Measurements from ENCODE around the gene ARFGAP1. TPM values are rescaled to one million over a fixed set of nuclear protein-coding genes. Genes with fewer than 3 reads are reported as not detected.

The ARFGAP1 gene
- total RNA-seq, result 193 to 210 TPM (median 208 TPM) in 3 replicates

GRCh38 chr20:63272105-63273058, at the start of gene ARFGAP1:
ARFGAP1 (plus strand) TSS chr20:63272813; CDS start chr20:63275581, 2,768 bp downstream.
- peak; percentile 83 to 90 for DNase-seq (ENCODE audit: low spot score in 2 of 2, unreplicated experiment in 2 of 2)
- TF ChIP-seq CTCF (IDR thresholded peaks at IDR 0.05; ENCODE audit: unreplicated experiment), result no peak
- Mint-ChIP-seq H3K36me3 (no peaks in the 10 kb centered on the region), H3K4me1 (peaks cover 39% of the 10 kb centered on the region), H3K27me3 (ENCODE audit: low read depth) (no peaks in the 10 kb centered on the region), H3K27ac (peak within 1 kb of the TSS; percentile 91), H3K9me3 (no peaks in the 10 kb centered on the region), H3K4me3 (peak within 1 kb of the TSS; percentile 90)

- TF ChIP-seq CTCF (IDR thresholded peaks at IDR 0.05; ENCODE audit: unreplicated experiment), result peak; percentile 76
- Mint-ChIP-seq H3K36me3 (no peaks in the 10 kb centered on the region), H3K27ac (no peak overlapping the region), H3K27me3 (ENCODE audit: low read depth) (peaks cover 24% of the 10 kb centered on the region), H3K9me3 (no peaks in the 10 kb centered on the region), H3K4me3 (no peak overlapping the region), H3K4me1 (peaks cover 13% of the 10 kb centered on the region)
- DNase-seq (ENCODE audit: low spot score in 2 of 2, unreplicated experiment in 2 of 2), result peak in 1 of 2 experiments; percentile 57
These were observed 49.3 kb upstream of the ARFGAP1 start for GRCh38 chr20:63223121-63223825.

DNA sequence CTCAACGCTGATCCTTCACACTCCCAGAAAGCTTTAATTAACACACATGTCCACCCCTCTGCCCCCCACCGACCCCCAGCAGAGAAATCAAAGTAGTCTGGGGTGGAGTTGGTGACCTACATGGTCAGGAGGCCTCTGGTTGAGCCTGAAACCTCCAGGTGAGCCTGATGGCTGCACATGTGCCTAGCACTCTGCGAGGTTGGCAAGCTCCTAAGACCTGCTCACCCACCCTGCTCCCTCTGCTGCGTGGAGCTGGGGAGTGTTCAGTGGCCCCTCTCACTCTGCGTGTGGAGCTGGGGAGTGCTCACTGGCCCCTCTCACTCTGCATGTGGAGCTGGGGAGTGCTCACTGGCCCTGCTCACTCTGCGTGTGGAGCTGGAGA, 48.8 kb upstream of the ARFGAP1 start:
- Mint-ChIP-seq H3K27ac (no peak overlapping the region), H3K4me1 (peaks cover 13% of the 10 kb centered on the region), H3K27me3 (ENCODE audit: low read depth) (peaks cover 24% of the 10 kb centered on the region), H3K4me3 (no peak overlapping the region), H3K36me3 (no peaks in the 10 kb centered on the region), H3K9me3 (no peaks in the 10 kb centered on the region)
- DNase-seq (ENCODE audit: low spot score in 2 of 2, unreplicated experiment in 2 of 2), result no peak
- no peak for TF ChIP-seq CTCF (IDR thresholded peaks at IDR 0.05; ENCODE audit: unreplicated experiment)

- no peaks in the 10 kb centered on the region for H3K36me3 Mint-ChIP-seq
- H3K27me3 Mint-ChIP-seq (ENCODE audit: low read depth), result peaks cover 26% of the 10 kb centered on the region
- peaks cover 15% of the 10 kb centered on the region for H3K4me1 Mint-ChIP-seq
- no peak for TF ChIP-seq CTCF (IDR thresholded peaks at IDR 0.05; ENCODE audit: unreplicated experiment)
- no peak overlapping the region for H3K27ac Mint-ChIP-seq
- peak in 1 of 2 experiments; percentile 56 for DNase-seq (ENCODE audit: low spot score in 2 of 2, unreplicated experiment in 2 of 2)
- no peak overlapping the region for H3K4me3 Mint-ChIP-seq
- H3K9me3 Mint-ChIP-seq, result no peaks in the 10 kb centered on the region
These were observed 48.1 kb upstream of the ARFGAP1 start for GRCh38 chr20:63224412-63225081.

DNA sequence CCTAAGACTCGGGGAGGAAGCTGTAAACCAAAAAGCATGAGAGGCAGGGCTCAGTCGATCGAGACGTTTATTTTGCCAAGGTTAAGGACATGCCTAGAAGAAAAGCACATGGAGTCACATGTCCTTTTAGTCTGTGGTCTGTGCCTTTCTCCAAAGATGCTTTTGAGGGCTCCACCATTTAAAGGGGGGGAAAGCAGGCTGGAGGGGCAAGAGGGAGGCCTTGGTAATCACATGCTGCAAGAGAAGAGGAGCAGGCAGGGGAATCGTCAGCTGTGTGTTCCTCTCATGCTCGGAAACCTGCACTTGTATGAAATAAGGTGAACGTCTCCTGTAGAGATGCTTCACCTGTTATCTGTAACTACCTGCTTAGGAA, 47.5 kb upstream of the ARFGAP1 start:
- Mint-ChIP-seq H3K9me3 (no peaks in the 10 kb centered on the region), H3K27me3 (ENCODE audit: low read depth) (peaks cover 23% of the 10 kb centered on the region), H3K4me3 (no peak overlapping the region), H3K27ac (no peak overlapping the region), H3K4me1 (peaks cover 15% of the 10 kb centered on the region), H3K36me3 (no peaks in the 10 kb centered on the region)
- no peak for TF ChIP-seq CTCF (IDR thresholded peaks at IDR 0.05; ENCODE audit: unreplicated experiment)
- no peak for DNase-seq (ENCODE audit: low spot score in 2 of 2, unreplicated experiment in 2 of 2)

All from mesothelial cell of epicardium (in vitro differentiated cells).